ENCODE measurements around the gene MS4A4E. TPM values are rescaled to one million over a fixed set of nuclear protein-coding genes. Genes with fewer than 3 reads are reported as not detected.

Gene MS4A4E
- total RNA-seq, 1 experiment from 2014 or later, result not detected

- no peak; the same call in 1 of the 2 replicates for ATAC-seq
- Mint-ChIP-seq H3K4me3 (no peak within 1 kb of the TSS), H3K9me3 (peaks cover 11% of the 10 kb centered on the region), H3K4me1 (peaks cover 26% of the 10 kb centered on the region), H3K27ac (no peak within 1 kb of the TSS), H3K27me3 (ENCODE audit: low read depth) (peaks cover 2% of the 10 kb centered on the region; the same call in 1 of the 2 replicates), H3K36me3 (peaks cover 2% of the 10 kb centered on the region)
- CTCF ChIA-PET, result interaction anchor here (1.5 kb wide), 1 partner anchor 65 kb away, joined by 3 read pairs; no protein-coding TSS in a partner anchor
- no peak for DNase-seq (ENCODE audit: low spot score)
- POLR2A ChIA-PET, result no interaction called here
- TF ChIP-seq JAZF1 (CRISPR knock-in tag; IDR thresholded peaks at IDR 0.05) (no peak), ZNF423 (CRISPR knock-in tag; IDR thresholded peaks at IDR 0.05) (no peak), GTF2I (CRISPR knock-in tag; conservative IDR thresholded peaks at IDR 0.05) (no peak), CREM (CRISPR knock-in tag; IDR thresholded peaks at IDR 0.05) (no peak), NFE2L1 (CRISPR knock-in tag; IDR thresholded peaks at IDR 0.05) (no peak), CDX4 (CRISPR knock-in tag; IDR thresholded peaks at IDR 0.05; ENCODE audit: borderline replicate concordance) (no peak), NFYB (CRISPR knock-in tag; conservative IDR thresholded peaks at IDR 0.05; ENCODE audit: low read depth) (no peak), AFF4 (CRISPR knock-in tag; IDR thresholded peaks at IDR 0.05; ENCODE audit: borderline replicate concordance) (no peak)
- TF ChIP-seq, protein P1, sequence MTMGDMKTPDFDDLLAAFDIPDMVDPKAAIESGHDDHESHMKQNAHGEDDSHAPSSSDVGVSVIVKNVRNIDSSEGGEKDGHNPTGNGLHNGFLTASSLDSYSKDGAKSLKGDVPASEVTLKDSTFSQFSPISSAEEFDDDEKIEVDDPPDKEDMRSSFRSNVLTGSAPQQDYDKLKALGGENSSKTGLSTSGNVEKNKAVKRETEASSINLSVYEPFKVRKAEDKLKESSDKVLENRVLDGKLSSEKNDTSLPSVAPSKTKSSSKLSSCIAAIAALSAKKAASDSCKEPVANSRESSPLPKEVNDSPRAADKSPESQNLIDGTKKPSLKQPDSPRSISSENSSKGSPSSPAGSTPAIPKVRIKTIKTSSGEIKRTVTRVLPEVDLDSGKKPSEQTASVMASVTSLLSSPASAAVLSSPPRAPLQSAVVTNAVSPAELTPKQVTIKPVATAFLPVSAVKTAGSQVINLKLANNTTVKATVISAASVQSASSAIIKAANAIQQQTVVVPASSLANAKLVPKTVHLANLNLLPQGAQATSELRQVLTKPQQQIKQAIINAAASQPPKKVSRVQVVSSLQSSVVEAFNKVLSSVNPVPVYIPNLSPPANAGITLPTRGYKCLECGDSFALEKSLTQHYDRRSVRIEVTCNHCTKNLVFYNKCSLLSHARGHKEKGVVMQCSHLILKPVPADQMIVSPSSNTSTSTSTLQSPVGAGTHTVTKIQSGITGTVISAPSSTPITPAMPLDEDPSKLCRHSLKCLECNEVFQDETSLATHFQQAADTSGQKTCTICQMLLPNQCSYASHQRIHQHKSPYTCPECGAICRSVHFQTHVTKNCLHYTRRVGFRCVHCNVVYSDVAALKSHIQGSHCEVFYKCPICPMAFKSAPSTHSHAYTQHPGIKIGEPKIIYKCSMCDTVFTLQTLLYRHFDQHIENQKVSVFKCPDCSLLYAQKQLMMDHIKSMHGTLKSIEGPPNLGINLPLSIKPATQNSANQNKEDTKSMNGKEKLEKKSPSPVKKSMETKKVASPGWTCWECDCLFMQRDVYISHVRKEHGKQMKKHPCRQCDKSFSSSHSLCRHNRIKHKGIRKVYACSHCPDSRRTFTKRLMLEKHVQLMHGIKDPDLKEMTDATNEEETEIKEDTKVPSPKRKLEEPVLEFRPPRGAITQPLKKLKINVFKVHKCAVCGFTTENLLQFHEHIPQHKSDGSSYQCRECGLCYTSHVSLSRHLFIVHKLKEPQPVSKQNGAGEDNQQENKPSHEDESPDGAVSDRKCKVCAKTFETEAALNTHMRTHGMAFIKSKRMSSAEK (CRISPR knock-in tag; IDR thresholded peaks at IDR 0.05; ENCODE audit: borderline replicate concordance), result no peak
Measured at GRCh38 chr11:60280412-60280811, 37.5 kb upstream of the MS4A4E start, which contains the start of gene MS4A4A. Gene MS4A4A, plus strand, starts transcription at chr11:60280666. Its CDS starts 10 bp downstream, at chr11:60280676.

GRCh38 chr11:60274416-60274815 lies 31.5 kb upstream of the MS4A4E start:
- H3K4me1 Mint-ChIP-seq, result peaks cover 28% of the 10 kb centered on the region
- DNase-seq (ENCODE audit: low spot score) (no peak), ATAC-seq (no peak)
- peaks cover 2% of the 10 kb centered on the region for H3K36me3 Mint-ChIP-seq
- no peak overlapping the region for H3K27ac Mint-ChIP-seq
- peaks cover 29% of the 10 kb centered on the region for H3K9me3 Mint-ChIP-seq
- peaks cover 7% of the 10 kb centered on the region for H3K27me3 Mint-ChIP-seq (ENCODE audit: low read depth)
- POLR2A ChIA-PET, result no interaction called here
- CTCF ChIA-PET, result interaction anchor here (1.0 to 2.3 kb wide), 3 partner anchors 9 to 71 kb away, joined by 4 to 7 read pairs (median 5); no protein-coding TSS in a partner anchor
- H3K4me3 Mint-ChIP-seq, result no peak overlapping the region
- TF ChIP-seq ZNF232 (CRISPR knock-in tag; IDR thresholded peaks at IDR 0.05) (no peak), TEAD1 (CRISPR knock-in tag; IDR thresholded peaks at IDR 0.05) (no peak), E2F1 (CRISPR knock-in tag; IDR thresholded peaks at IDR 0.05) (no peak), ZNF671 (CRISPR knock-in tag; IDR thresholded peaks at IDR 0.05) (no peak), AR (CRISPR knock-in tag; IDR thresholded peaks at IDR 0.05) (no peak), RORB (CRISPR knock-in tag; IDR thresholded peaks at IDR 0.05) (no peak)
- TF ChIP-seq, protein P2, sequence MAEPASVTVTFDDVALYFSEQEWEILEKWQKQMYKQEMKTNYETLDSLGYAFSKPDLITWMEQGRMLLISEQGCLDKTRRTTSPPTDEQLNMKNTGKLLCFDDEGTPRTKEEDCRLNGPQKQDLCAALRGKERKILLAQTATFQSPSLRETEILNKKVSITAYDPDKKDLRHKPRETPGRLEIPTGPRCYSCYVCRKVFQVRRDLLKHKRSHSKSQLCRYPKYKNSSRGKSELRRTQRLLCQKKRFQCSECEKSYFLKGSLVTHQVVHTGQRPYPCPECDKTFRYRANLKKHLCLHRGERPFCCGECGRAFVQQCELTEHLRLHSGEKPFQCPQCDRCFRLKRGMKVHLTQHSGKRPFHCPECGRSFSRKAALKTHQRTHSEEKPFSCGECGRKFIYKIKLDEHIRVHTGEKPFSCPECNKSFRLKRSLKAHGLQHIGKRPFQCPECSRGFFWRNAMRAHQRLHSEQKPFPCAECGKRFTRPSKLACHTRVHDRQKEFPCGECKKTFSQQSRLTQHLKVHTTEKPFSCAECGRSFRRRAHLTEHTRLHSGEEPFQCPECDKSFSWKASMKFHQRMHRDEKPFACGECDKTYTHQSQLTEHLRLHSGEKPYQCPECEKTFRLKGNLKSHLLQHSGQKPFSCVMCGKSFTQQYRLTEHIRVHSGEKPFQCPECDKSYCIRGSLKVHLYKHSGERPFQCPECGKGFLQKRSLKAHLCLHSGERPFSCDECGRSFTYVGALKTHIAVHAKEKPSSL (CRISPR knock-in tag; conservative IDR thresholded peaks at IDR 0.05), result no peak
- TF ChIP-seq, protein P3, sequence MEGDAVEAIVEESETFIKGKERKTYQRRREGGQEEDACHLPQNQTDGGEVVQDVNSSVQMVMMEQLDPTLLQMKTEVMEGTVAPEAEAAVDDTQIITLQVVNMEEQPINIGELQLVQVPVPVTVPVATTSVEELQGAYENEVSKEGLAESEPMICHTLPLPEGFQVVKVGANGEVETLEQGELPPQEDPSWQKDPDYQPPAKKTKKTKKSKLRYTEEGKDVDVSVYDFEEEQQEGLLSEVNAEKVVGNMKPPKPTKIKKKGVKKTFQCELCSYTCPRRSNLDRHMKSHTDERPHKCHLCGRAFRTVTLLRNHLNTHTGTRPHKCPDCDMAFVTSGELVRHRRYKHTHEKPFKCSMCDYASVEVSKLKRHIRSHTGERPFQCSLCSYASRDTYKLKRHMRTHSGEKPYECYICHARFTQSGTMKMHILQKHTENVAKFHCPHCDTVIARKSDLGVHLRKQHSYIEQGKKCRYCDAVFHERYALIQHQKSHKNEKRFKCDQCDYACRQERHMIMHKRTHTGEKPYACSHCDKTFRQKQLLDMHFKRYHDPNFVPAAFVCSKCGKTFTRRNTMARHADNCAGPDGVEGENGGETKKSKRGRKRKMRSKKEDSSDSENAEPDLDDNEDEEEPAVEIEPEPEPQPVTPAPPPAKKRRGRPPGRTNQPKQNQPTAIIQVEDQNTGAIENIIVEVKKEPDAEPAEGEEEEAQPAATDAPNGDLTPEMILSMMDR (IDR thresholded peaks at IDR 0.05), result no peak
